Tibial artery (tissue), 4 donors: Measurements from ENCODE around the gene IL4.

ENCODE experiments used
- DNase-seq, 2 donors: peaks; one replicate each; pipeline ENCODE4 v3.0.0-alpha.2; 2019
- H3K27ac ChIP-seq, 2 donors: fragments of 200-600 bp; sonication (generic) in 1 of 2; 1 replicate in 1 of 2; 2 replicates in 1 of 2; pipeline ENCODE4 v1.5.1; 2018 to 2019; ENCODE audit warnings: mild to moderate bottlenecking in 1 of 2
- H3K27me3 ChIP-seq, 2 donors: fragments of 200-600 bp; sonication (generic) in 1 of 2; one replicate each; pipeline versions ENCODE4 v1.5.1 to v1.6.0; 2016 to 2019
- H3K36me3 ChIP-seq, 3 donors: fragments of 200-600 bp; sonication (generic) in 2 of 3; one replicate each; pipeline ENCODE4 v1.5.1; 2016 to 2019; ENCODE audit warnings: mild to moderate bottlenecking in 2 of 3
- H3K4me1 ChIP-seq, 4 donors: fragments of 200-600 bp; sonication (generic) in 2 of 4; 1 replicate in 3 of 4; 2 replicates in 1 of 4; pipeline ENCODE4 v1.5.1; 2016 to 2019
- H3K4me3 ChIP-seq, 2 donors: fragments of 200-600 bp; sonication (generic) in 1 of 2; 1 replicate in 1 of 2; 2 replicates in 1 of 2; pipeline ENCODE4 v1.5.1; 2018 to 2019; ENCODE audit warnings: mild to moderate bottlenecking in 2 of 2
- H3K9me3 ChIP-seq, 3 donors: fragments of 200-600 bp; sonication (generic) in 1 of 3; one replicate each; pipeline ENCODE4 v1.5.1; 2016 to 2019
- CTCF ChIP-seq, 2 experiments: fragments of 200-600 bp in 1 of 2; fragments of 450-650 bp in 1 of 2; IDR thresholded peaks; one replicate each; pipeline ENCODE4 v1.5.1; 2017 to 2019; ENCODE audit warnings: antibody characterized with exemption in 2 of 2, mild to moderate bottlenecking in 1 of 2, moderate library complexity in 1 of 2
- intact Hi-C: fragments of 100-400 bp; cut with DNase I; formaldehyde crosslinking; loops from one replicate; pipeline ENCODE4 v1.15.0; 2023; ENCODE audit warnings: low total_unique reads

IL4 gene

DNA sequence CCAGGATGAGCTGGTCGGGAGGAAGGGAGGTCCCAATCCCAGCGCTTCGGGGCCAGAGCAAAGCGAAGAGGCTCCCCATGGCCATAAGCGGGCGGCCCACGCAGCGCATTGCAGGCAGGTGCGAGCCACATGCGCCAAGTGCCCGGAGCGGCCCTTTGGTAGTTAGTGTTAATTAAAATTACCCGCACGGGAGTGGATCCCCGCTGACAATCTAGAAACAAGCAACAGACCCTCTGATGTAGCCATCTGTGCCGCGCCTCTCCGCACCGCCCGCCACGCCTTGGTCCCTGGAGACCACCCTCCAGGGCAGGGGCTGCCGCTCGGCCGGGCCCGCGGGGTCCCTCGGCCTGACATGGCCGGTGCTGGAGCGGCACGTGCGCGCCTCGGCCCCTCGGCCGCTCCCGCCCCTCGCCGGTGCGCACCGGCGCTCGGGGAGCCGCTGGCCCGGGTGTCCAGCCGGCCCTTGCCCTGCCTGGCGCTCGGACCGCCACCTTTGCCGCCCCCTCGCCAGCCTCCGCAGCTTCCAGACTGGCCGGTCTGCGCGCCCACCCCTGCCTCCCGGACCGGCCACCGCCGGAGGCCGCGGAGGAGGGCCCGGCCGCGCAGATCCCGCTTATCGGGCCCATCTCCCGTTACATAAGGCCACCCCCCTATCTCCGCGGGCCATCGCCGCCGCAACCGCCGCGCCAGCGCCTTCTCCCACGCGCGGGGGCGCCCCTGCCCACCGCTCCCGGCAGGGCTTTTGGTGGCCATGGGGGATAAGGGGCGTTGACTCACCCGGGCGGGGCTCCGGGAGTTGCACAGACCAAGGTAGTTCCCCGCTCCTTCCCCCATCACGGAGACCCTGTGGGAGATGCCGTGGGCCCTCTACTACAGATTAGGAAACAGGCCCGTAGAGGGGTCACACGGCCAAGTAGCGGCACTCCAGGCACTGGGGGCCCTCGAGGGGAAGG is 17.7 kb upstream of the IL4 start:
- no peak for DNase-seq
- Histone ChIP-seq H3K9me3 (no peaks in the 10 kb centered on the region), H3K27ac (no peak overlapping the region), H3K27me3 (peaks cover 2 to 19% of the 10 kb centered on the region in 2 donors), H3K36me3 (no peaks in the 10 kb centered on the region), H3K4me3 (peak overlapping the region; percentile 42 to 54), H3K4me1 (peaks cover 0 to 13% (median 12%) of the 10 kb centered on the region in 4 donors)
- peak; percentile 24 to 25 for TF ChIP-seq CTCF (IDR thresholded peaks at IDR 0.05)
- intact Hi-C loops = loop anchor here (10.0 kb wide), 1 partner anchor 159 kb away; the partner anchor contains the start of gene SOWAHA

DNA sequence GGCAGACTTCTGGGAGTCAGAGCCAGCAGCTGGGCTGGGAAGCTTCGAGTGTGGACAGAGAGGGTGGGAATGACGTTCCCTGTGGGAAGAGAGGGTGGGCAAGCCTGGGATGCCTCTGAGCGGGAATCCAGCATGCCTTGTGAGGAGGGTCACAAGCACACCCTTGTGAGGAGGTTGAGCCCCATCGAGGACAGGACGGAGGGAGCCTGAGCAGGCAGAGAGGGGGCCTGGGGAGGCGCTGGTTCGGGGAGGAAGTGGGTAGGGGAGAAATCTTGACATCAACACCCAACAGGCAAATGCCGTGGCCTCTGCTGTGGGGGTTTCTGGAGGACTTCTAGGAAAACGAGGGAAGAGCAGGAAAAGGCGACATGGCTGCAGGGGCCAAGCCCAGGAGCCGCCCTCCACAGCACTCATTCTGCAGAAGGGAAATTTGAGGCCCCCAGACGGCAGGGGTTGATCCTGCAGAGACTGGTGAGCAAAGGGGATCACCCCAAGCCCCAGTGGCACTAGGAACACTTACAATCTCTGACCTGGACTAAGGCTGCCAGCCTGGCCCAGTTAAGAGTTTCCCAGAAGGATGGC is 16.9 kb upstream of the IL4 start:
- intact Hi-C loops = loop anchor here (10.0 kb wide), 1 partner anchor 158 kb away; the partner anchor contains the start of gene SOWAHA
- Histone ChIP-seq H3K27me3 (peaks cover 2 to 19% of the 10 kb centered on the region in 2 donors), H3K9me3 (no peaks in the 10 kb centered on the region), H3K4me3 (peak overlapping the region in 1 of 2 donors; percentile 54), H3K27ac (no peak overlapping the region), H3K36me3 (no peaks in the 10 kb centered on the region), H3K4me1 (peaks cover 0 to 13% (median 12%) of the 10 kb centered on the region in 4 donors)
- no peak for TF ChIP-seq CTCF (IDR thresholded peaks at IDR 0.05)
- DNase-seq = no peak

DNA sequence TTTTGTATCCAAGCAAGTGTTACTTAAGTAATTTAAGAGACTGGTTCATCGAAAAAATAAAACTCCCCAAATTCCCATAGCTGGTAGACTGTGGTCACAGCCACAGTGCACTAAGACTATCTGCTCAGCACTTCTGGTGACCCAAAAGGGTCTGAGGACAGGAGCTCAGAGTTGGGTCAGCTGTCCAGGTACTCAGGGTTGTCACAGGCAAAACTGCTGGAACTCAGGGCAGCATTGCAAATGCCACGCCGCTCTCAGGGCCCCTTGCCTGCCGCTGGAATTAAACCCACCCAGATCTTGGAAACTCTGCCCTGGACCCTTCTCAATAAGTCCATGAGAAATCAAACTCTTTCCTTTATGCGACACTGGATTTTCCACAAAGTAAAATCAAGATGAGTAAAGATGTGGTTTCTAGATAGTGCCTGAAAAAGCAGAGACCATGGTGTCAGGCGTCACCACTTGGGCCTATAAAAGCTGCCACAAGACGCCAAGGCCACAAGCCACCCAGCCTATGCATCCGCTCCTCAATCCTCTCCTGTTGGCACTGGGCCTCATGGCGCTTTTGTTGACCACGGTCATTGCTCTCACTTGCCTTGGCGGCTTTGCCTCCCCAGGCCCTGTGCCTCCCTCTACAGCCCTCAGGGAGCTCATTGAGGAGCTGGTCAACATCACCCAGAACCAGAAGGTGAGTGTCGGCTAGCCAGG is 16.0 kb upstream of the IL4 start, which contains the start of gene IL13:
Gene IL13 (plus strand): TSS at position 498 of the 705 bp plus-strand sequence. CDS start 14 bp downstream, at position 512.
- Histone ChIP-seq H3K36me3 (no peaks in the 10 kb centered on the region), H3K27ac (no peak within 1 kb of the TSS), H3K27me3 (peaks cover 2 to 19% of the 10 kb centered on the region in 2 donors), H3K4me1 (peaks cover 0 to 14% (median 12%) of the 10 kb centered on the region in 4 donors), H3K4me3 (no peak within 1 kb of the TSS), H3K9me3 (no peaks in the 10 kb centered on the region)
- DNase-seq = no peak
- TF ChIP-seq CTCF (IDR thresholded peaks at IDR 0.05) = no peak
- intact Hi-C loops = loop anchor here (10.0 kb wide), 1 partner anchor 157 kb away; the partner anchor contains the start of gene SOWAHA

GRCh38 chr5:132658381-132659302 is 15.1 kb upstream of the IL4 start:
- intact Hi-C loops = loop anchor here (10.0 kb wide), 1 partner anchor 156 kb away; the partner anchor contains the start of gene SOWAHA
- Histone ChIP-seq H3K27me3 (peaks cover 2 to 19% of the 10 kb centered on the region in 2 donors), H3K9me3 (no peaks in the 10 kb centered on the region), H3K4me1 (peaks cover 0 to 16% (median 14%) of the 10 kb centered on the region in 4 donors), H3K27ac (no peak overlapping the region), H3K4me3 (no peak overlapping the region), H3K36me3 (no peaks in the 10 kb centered on the region)
- no peak for TF ChIP-seq CTCF (IDR thresholded peaks at IDR 0.05)
- DNase-seq = no peak
